ENCODE measurements around the gene FCN3. TPM values are rescaled to one million over a fixed set of nuclear protein-coding genes. Genes with fewer than 3 reads are reported as not detected.

Gene FCN3
- total and polyA plus RNA-seq, 2 donors (not counting 1 experiment from before 2014, with no cell fraction given): not detected

DNA sequence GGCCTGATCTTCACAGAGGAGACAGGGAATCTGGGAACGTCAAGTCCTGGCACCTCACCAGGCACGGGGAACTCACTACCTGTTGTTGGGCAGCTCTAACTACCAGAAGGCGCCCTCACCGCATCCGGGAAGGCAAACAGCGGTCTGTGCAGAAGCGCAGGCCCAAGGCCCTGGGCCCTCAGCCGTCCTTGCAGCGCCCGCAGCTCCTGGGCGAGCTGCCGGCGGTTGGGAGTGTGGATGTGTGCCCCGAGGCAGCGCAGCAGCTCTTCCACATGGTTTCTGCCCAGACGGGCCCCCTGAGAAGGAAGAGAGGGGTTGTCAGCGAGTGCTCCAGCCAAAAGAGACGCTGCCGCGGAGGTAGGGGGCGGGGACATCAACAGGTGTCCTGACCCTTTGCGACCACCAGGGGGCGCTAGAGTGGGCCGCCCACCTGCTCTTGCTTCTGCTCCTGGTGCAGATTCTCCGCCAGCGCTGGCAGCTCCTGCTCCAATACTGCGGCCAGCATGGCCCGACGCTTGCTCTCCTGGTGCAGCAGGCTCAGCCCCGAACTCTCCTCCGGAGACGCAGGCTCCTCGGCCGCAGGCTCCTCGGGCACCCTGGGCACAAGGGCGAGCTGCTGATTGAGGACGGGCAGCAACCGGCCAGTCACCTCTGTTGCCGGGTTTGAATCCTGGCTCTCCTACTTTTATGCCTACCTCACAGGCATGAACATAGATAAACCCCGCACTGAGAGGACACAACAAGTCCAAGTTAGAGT, 17.2 kb downstream of the FCN3 start:
- POLR2A ChIA-PET: interaction anchor here (0.9 to 2.2 kb wide), 9 partner anchors 8 to 45 kb away, joined by 3 to 16 read pairs (median 4); partner anchors contain the start of gene SYTL1
- WGBS (ENCODE audit: insufficient coverage): 16% methylated on average over 39 of the region's 40 CpGs
- H3K4me3 Mint-ChIP-seq: peak overlapping the region; percentile 84
- H3K9me3 Mint-ChIP-seq (ENCODE audit: insufficient read depth): no peaks in the 10 kb centered on the region
- peaks cover 8% of the 10 kb centered on the region for H4K20me1 ChIP-seq (ENCODE audit: control insufficient read depth, insufficient read depth, low read length, poor library complexity, severe bottlenecking)
- H3K27me3 ChIP-seq (replicated peaks in 1 of 4; ENCODE audit: control extremely low read depth in 1 of 4, control insufficient read depth in 3 of 4, insufficient read depth in 4 of 4, low read length in 3 of 4): no peaks in the 10 kb centered on the region
- H3K4me1 ChIP-seq (ENCODE audit: control insufficient read depth in 2 of 2, insufficient read depth in 2 of 2, low read length in 2 of 2): peaks cover 36 to 54% of the 10 kb centered on the region in 2 donors
- peak overlapping the region; percentile 19 to 34 for H3K27ac ChIP-seq (ENCODE audit: low read length in 2 of 2)
- H3K4me1 Mint-ChIP-seq: peaks cover 48% of the 10 kb centered on the region
- no peaks in the 10 kb centered on the region for H3K27me3 Mint-ChIP-seq
- H3K9me3 ChIP-seq (ENCODE audit: control extremely low read depth in 1 of 3, control insufficient read depth in 2 of 3, insufficient read depth in 1 of 3, low read length in 2 of 3): no peaks in the 10 kb centered on the region
- H3K27ac Mint-ChIP-seq: peak overlapping the region; percentile 75
- DNase-seq (peak; percentile 90), ATAC-seq (ENCODE audit: low read depth) (peak; percentile 71)
- peak overlapping the region; percentile 90 for H2AFZ ChIP-seq (ENCODE audit: insufficient read depth, low read depth, low read length, poor library complexity, severe bottlenecking)
- H3K36me3 ChIP-seq (replicated peaks in 1 of 2; ENCODE audit: control extremely low read depth in 1 of 2, control insufficient read depth in 1 of 2, extremely low read depth in 1 of 2, insufficient read depth in 2 of 2, low read length in 1 of 2): peaks cover 0 to 4% of the 10 kb centered on the region in 2 experiments
- H3K4me2 ChIP-seq (replicated peaks; ENCODE audit: low read depth, low read length, poor library complexity, severe bottlenecking): peak overlapping the region; percentile 95
- intact Hi-C loops (cut with micrococcal nuclease): loop anchor here (1.0 to 2.0 kb wide), 4 partner anchors 8 to 31 kb away; no protein-coding TSS in a partner anchor
- peak overlapping the region; percentile 63 for H3K9ac ChIP-seq (ENCODE audit: low read length)
- no peaks in the 10 kb centered on the region for H3K79me2 ChIP-seq (ENCODE audit: control insufficient read depth, insufficient read depth, low read length)
- TF ChIP-seq, protein P1, sequence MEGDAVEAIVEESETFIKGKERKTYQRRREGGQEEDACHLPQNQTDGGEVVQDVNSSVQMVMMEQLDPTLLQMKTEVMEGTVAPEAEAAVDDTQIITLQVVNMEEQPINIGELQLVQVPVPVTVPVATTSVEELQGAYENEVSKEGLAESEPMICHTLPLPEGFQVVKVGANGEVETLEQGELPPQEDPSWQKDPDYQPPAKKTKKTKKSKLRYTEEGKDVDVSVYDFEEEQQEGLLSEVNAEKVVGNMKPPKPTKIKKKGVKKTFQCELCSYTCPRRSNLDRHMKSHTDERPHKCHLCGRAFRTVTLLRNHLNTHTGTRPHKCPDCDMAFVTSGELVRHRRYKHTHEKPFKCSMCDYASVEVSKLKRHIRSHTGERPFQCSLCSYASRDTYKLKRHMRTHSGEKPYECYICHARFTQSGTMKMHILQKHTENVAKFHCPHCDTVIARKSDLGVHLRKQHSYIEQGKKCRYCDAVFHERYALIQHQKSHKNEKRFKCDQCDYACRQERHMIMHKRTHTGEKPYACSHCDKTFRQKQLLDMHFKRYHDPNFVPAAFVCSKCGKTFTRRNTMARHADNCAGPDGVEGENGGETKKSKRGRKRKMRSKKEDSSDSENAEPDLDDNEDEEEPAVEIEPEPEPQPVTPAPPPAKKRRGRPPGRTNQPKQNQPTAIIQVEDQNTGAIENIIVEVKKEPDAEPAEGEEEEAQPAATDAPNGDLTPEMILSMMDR (IDR thresholded peaks at IDR 0.05): peak; percentile 98
- no peak for TF ChIP-seq EZH2 (IDR thresholded peaks at IDR 0.05; ENCODE audit: borderline replicate concordance, insufficient read depth, low read depth, low read length, poor library complexity, severe bottlenecking)
- peak overlapping the region; percentile 21 to 63 (median 54) for H3K4me3 ChIP-seq (ENCODE audit: control extremely low read depth in 1 of 5, extremely low read depth in 1 of 5, insufficient read depth in 1 of 5, low read depth in 2 of 5, low read length in 4 of 5)
- CTCF ChIA-PET: interaction anchor here (0.6 to 11.1 kb wide), 27 partner anchors 8 to 1745 kb away, joined by 3 to 135 read pairs (median 5); partner anchors contain the start of genes CD164L2, GPR3, MAP3K6 and SYTL1
